HepG2 (cell line): ENCODE results near the gene GLIPR1L1. TPM values are rescaled to one million over a fixed set of nuclear protein-coding genes. Genes with fewer than 3 reads are reported as not detected.

Experiments used
- ATAC-seq: fragments of 200-7000 bp; cut with Tn5 transposase; 3 replicates; pipeline ENCODE4 v1.9.1; 2020; ENCODE audit warnings: mild to moderate bottlenecking, moderate library complexity
- BruUV-seq: library from RNA; stranded (reverse); fragments of 400-500 nt; replicated peaks from 2 replicates; lab custom pipeline; 2021; lab: Mats Ljungman, UMichigan
- CTCF ChIA-PET: fragments of 300-600 bp; formaldehyde crosslinking; extraction: SDS; loops from one replicate; lab custom pipeline; 2021; ENCODE audit warnings: low total read pairs, inconsistent platforms, low intra/inter-chr PET ratio; lab: Yijun Ruan, JAX
- POLR2A ChIA-PET: fragments of 350-600 bp; sonication (Branson Sonifier 250); formaldehyde crosslinking; loops from one replicate; lab custom pipeline; 2020; ENCODE audit warnings: antibody characterized with exemption, inconsistent platforms; lab: Yijun Ruan, JAX
- DNase-seq: peaks from one replicate; pipeline ENCODE4 v3.0.0-alpha.2; 2015; ENCODE audit warnings: low spot score
- FAIRE-seq: peaks from 3 replicates; lab custom pipeline; 2011; peaks lifted over from hg19 to GRCh38; lab: Jason Lieb, UNC
- H2AFZ ChIP-seq: one replicate; pipeline ENCODE4 v1.6.1; 2011; ENCODE audit warnings: low read length, inconsistent platforms
- H3K27ac ChIP-seq: fragments of 300-600 bp; 3 replicates; pipeline ENCODE4 v1.8.0; 2011; ENCODE audit warnings: mixed run types, mild to moderate bottlenecking, mixed read lengths, low read length, inconsistent platforms; ENCODE audit not compliant: insufficient read depth; ENCODE audit errors: extremely low read length
- H3K27me3 ChIP-seq, 2 experiments: fragments of 200-600 bp in 1 of 2; 2 replicates in 1 of 2; 3 replicates in 1 of 2; pipeline versions ENCODE4 v1.6.0 to v1.8.0; 2011; ENCODE audit warnings: low read length in 2 of 2, mild to moderate bottlenecking in 2 of 2, moderate library complexity in 2 of 2, inconsistent platforms in 1 of 2; ENCODE audit not compliant: insufficient read depth in 2 of 2, control insufficient read depth in 1 of 2
- H3K36me3 ChIP-seq, 2 experiments: fragments of 200-600 bp in 1 of 2; replicated peaks in 1 of 2; 2 replicates in 1 of 2; 3 replicates in 1 of 2; pipeline versions ENCODE4 v1.5.1 to v1.8.0; 2011; ENCODE audit warnings: low read length in 2 of 2, inconsistent platforms in 1 of 2; ENCODE audit not compliant: insufficient read depth in 2 of 2, control insufficient read depth in 1 of 2
- H3K4me1 ChIP-seq: 2 replicates; pipeline ENCODE4 v1.5.1; 2012; ENCODE audit warnings: low read length, inconsistent platforms; ENCODE audit not compliant: insufficient read depth
- H3K4me2 ChIP-seq: 2 replicates; pipeline ENCODE4 v1.6.0; 2011; ENCODE audit warnings: low read depth, low read length, inconsistent platforms
- H3K4me3 ChIP-seq, 3 experiments: fragments of 200-600 bp in 1 of 3; sonication (generic), shearing (Covaris generic) in 1 of 3; replicated peaks in 1 of 3; 2 replicates each; pipeline ENCODE4 v1.5.1; 2011 to 2016; ENCODE audit warnings: low read length in 3 of 3, inconsistent platforms in 2 of 3, low read depth in 2 of 3, mild to moderate bottlenecking in 2 of 3, control low read depth in 1 of 3, mixed read lengths in 1 of 3; ENCODE audit not compliant: insufficient read depth in 1 of 3
- H3K79me2 ChIP-seq: one replicate; pipeline ENCODE4 v1.6.1; 2011; ENCODE audit warnings: low read length, inconsistent platforms; ENCODE audit not compliant: insufficient read depth
- H3K9ac ChIP-seq: 2 replicates; pipeline ENCODE4 v1.6.0; 2011; ENCODE audit warnings: mild to moderate bottlenecking, low read depth, low read length, inconsistent platforms; ENCODE audit not compliant: insufficient read depth
- H3K9me3 ChIP-seq: 2 replicates; pipeline ENCODE4 v1.5.1; 2012; ENCODE audit warnings: mild to moderate bottlenecking, low read length
- H4K20me1 ChIP-seq: 2 replicates; pipeline ENCODE4 v1.6.0; 2011; ENCODE audit warnings: inconsistent platforms, mild to moderate bottlenecking, low read length, moderate library complexity; ENCODE audit not compliant: insufficient read depth
- ASH2L ChIP-seq: fragments of 300-600, 200-600 bp; sonication (generic); IDR thresholded peaks from 2 replicates; pipeline ENCODE4 v1.7.0; 2017; ENCODE audit warnings: low read depth, mild to moderate bottlenecking, moderate library complexity, mixed read lengths, low read length; ENCODE audit not compliant: insufficient read length
- FOXM1 ChIP-seq: sonication (generic); formaldehyde crosslinking; IDR thresholded peaks from 2 replicates; pipeline ENCODE4 v1.5.0; 2020; ENCODE audit warnings: missing genetic modification reagents
- MYC ChIP-seq: sonication (generic); formaldehyde crosslinking; IDR thresholded peaks from 2 replicates; pipeline ENCODE4 v1.9.0; 2021; ENCODE audit warnings: missing genetic modification reagents, borderline replicate concordance
- NFKB2 ChIP-seq: sonication (generic); formaldehyde crosslinking; IDR thresholded peaks from 2 replicates; pipeline ENCODE4 v1.4.0; 2020; ENCODE audit warnings: missing genetic modification reagents, borderline replicate concordance
- PRPF4 ChIP-seq: fragments of 200-400 bp; formaldehyde crosslinking; IDR thresholded peaks from 2 replicates; pipeline ENCODE4 v1.6.1; 2016; ENCODE audit warnings: low read length, low read depth; ENCODE audit not compliant: poor library complexity, severe bottlenecking
- SCMH1 ChIP-seq: sonication (generic); formaldehyde crosslinking; IDR thresholded peaks from 2 replicates; pipeline ENCODE4 v1.9.0; 2021; ENCODE audit warnings: missing genetic modification reagents, mild to moderate bottlenecking, borderline replicate concordance
- SMARCE1 ChIP-seq: fragments of 450-650 bp; IDR thresholded peaks from 2 replicates; pipeline ENCODE4 v1.6.1; 2017; ENCODE audit warnings: borderline replicate concordance
- ZNF292 ChIP-seq: sonication (generic); formaldehyde crosslinking; IDR thresholded peaks from 2 replicates; pipeline ENCODE4 v1.8.1; 2022; ENCODE audit warnings: mild to moderate bottlenecking, low read depth, missing genetic modification reagents, borderline replicate concordance
- ZNF296 ChIP-seq: sonication (generic); formaldehyde crosslinking; conservative IDR thresholded peaks from 2 replicates; pipeline ENCODE4 v1.5.0; 2020; ENCODE audit warnings: mild to moderate bottlenecking, missing genetic modification reagents
- ZNF354B ChIP-seq: sonication (generic); formaldehyde crosslinking; IDR thresholded peaks from 2 replicates; pipeline ENCODE4 v1.8.0; 2022; ENCODE audit warnings: mild to moderate bottlenecking, missing genetic modification reagents
- ZNF407 ChIP-seq: sonication (generic); formaldehyde crosslinking; IDR thresholded peaks from one replicate; pipeline ENCODE4 v1.5.1; 2020; ENCODE audit warnings: mild to moderate bottlenecking, missing genetic modification reagents; ENCODE audit errors: not compliant biosample characterization
- ZNF530 ChIP-seq: sonication (generic); formaldehyde crosslinking; IDR thresholded peaks from 2 replicates; pipeline ENCODE4 v1.5.0; 2020; ENCODE audit warnings: low read depth, mild to moderate bottlenecking, missing genetic modification reagents
- ZNF703 ChIP-seq: sonication (generic); formaldehyde crosslinking; IDR thresholded peaks from 2 replicates; pipeline ENCODE4 v1.5.1; 2020; ENCODE audit warnings: missing genetic modification reagents, mild to moderate bottlenecking, moderate library complexity, borderline replicate concordance
- in situ Hi-C: cut with HindIII; loops from 2 replicates; pipeline ENCODE4 v1.10.0; 2017; ENCODE audit warnings: low pct_unique_long_range_greater_than_20kb; ENCODE audit not compliant: extremely low pct_ligation_motif_present
- intact Hi-C: fragments of 100-400 bp; cut with micrococcal nuclease; formaldehyde crosslinking; loops from one replicate; pipeline ENCODE4 v1.10.0; 2022; ENCODE audit not compliant: unreplicated experiment
- polyA plus RNA-seq, 8 experiments: library from polyadenylated mRNA; depleted of rRNA in 3 of 8; stranded (reverse) in 7 of 8; unstranded in 1 of 8; fragments of >200 nt; fragmentation: Illumina TruSeq in 4 of 8; extraction: Trizol in 4 of 8; gene quantifications; 2 replicates each; pipeline versions ENCODE4 v1.2.1 to v1.2.3, GENCODE V29; 2011 to 2016; ENCODE audit warnings: low read depth in 4 of 8, missing spikeins in 1 of 8, mixed read lengths in 1 of 8; ENCODE audit not compliant: insufficient read depth in 1 of 8
- total RNA-seq, 5 experiments: library from RNA; depleted of rRNA; stranded (reverse); fragments of >200 nt; fragmentation: Illumina TruSeq; extraction: Trizol; gene quantifications; 2 replicates each; pipeline ENCODE4 v1.2.3, GENCODE V29; 2016; ENCODE audit warnings: low read depth in 1 of 5

The GLIPR1L1 gene
- total and polyA plus RNA-seq, 2 of the 13 experiments (the other 11 are each of a cell fraction or from before 2014, with no cell fraction given): not detected

- no peak for TF ChIP-seq SCMH1
Measured at GRCh38 chr12:75354011-75354410, 19.5 kb downstream of the GLIPR1L1 start (continued).

- POLR2A ChIA-PET: no interaction called here
Measured at GRCh38 chr12:75360920-75361319, 26.4 kb downstream of the GLIPR1L1 start.

More at GRCh38 chr12:75360920-75361319, 26.4 kb downstream of the GLIPR1L1 start:
- Histone ChIP-seq H3K9me3 (no peaks in the 10 kb centered on the region), H3K79me2 (no peaks in the 10 kb centered on the region), H3K27me3 (no peaks in the 10 kb centered on the region), H3K36me3 (no peaks in the 10 kb centered on the region), H3K4me1 (no peaks in the 10 kb centered on the region), H4K20me1 (no peaks in the 10 kb centered on the region), H2AFZ (no peak overlapping the region), H3K27ac (no peak overlapping the region), H3K4me3 (no peak overlapping the region), H3K9ac (no peak overlapping the region), H3K4me2 (no peak overlapping the region)
- DNase-seq (no peak), ATAC-seq (no peak), FAIRE-seq (no peak)
- CTCF ChIA-PET: no interaction called here
- TF ChIP-seq ZNF296 (CRISPR knock-in tag) (no peak), PRPF4 (no peak), NFKB2 (CRISPR knock-in tag) (no peak), ZNF407 (CRISPR knock-in tag) (no peak), MYC (CRISPR knock-in tag) (no peak), ZNF292 (CRISPR knock-in tag) (no peak), ZNF703 (no peak), ASH2L (no peak), ZNF354B (CRISPR knock-in tag) (no peak), ZNF530 (no peak), SMARCE1 (no peak), FOXM1 (CRISPR knock-in tag) (no peak)
- in situ Hi-C loops: no loop called here
- intact Hi-C loops: no loop called here
- no TSS peak for BruUV-seq
